Stimulated activated CD4-positive, alpha-beta T cell treated with anti-CD3 and anti-CD28 coated beads, TNF-alpha, amount 100 ng/mL, for 1 hour (primary cell): Measurements from ENCODE around the gene GSE1.

Source experiments
- DNase-seq, 3 donors: peaks; one replicate each; pipeline ENCODE4 v3.0.0-alpha.2; 2020; ENCODE audit warnings: low read depth in 3 of 3, low spot score in 1 of 3

GSE1 gene

GRCh38 chr16:85718682-85719081 lies 105.6 kb downstream of the GSE1 start:
- DNase-seq: no peak

- no peak for DNase-seq
These were observed 106.6 kb downstream of the GSE1 start for GRCh38 chr16:85719605-85720301.

GRCh38 chr16:85720302-85720637 lies 107.1 kb downstream of the GSE1 start:
- DNase-seq: no peak

- DNase-seq: no peak
These were observed 109.2 kb downstream of the GSE1 start for GRCh38 chr16:85722128-85722893.

GRCh38 chr16:85724126-85724879 lies 111.2 kb downstream of the GSE1 start:
- no peak for DNase-seq

- DNase-seq: no peak
These were observed 111.8 kb downstream of the GSE1 start for GRCh38 chr16:85724936-85725335.
